Chondrocyte (in vitro differentiated cells): ENCODE results near the gene CYSLTR1. TPM values are rescaled to one million over a fixed set of nuclear protein-coding genes. Genes with fewer than 3 reads are reported as not detected.
"Not testable (repeated sequence)": the region's sequence is repeated elsewhere in the genome, so short reads cannot be mapped to it uniquely, and the experiment has no call there.

Source experiments
- DNase-seq: peaks from one replicate; pipeline ENCODE4 v3.0.0; 2021; ENCODE audit warnings: mixed read lengths, low spot score
- H3K27ac Mint-ChIP-seq: one replicate; pipeline ENCODE4 v1.8.0; 2021; ENCODE audit warnings: mild to moderate bottlenecking, moderate library complexity, mixed read lengths; ENCODE audit not compliant: unreplicated experiment
- H3K27me3 Mint-ChIP-seq: 2 replicates; pipeline ENCODE4 v1.8.0; 2021; ENCODE audit warnings: low read depth, mixed read lengths
- H3K36me3 Mint-ChIP-seq: 2 replicates; pipeline ENCODE4 v1.8.0; 2021; ENCODE audit warnings: low read depth, mixed read lengths
- H3K4me1 Mint-ChIP-seq: 2 replicates; pipeline ENCODE4 v1.8.0; 2021; ENCODE audit warnings: low read depth, mild to moderate bottlenecking, mixed read lengths
- H3K4me3 Mint-ChIP-seq: one replicate; pipeline ENCODE4 v1.8.0; 2021; ENCODE audit warnings: mild to moderate bottlenecking, moderate library complexity, mixed read lengths; ENCODE audit not compliant: unreplicated experiment
- H3K9me3 Mint-ChIP-seq: 2 replicates; pipeline ENCODE4 v1.8.0; 2021; ENCODE audit warnings: low read depth, mixed read lengths
- total RNA-seq: library from RNA; stranded (reverse); gene quantifications from 3 replicates; pipeline ENCODE4 v1.2.1, GENCODE V29; 2021
- TF ChIP-seq, protein P1 (sequence below): fragments of 200-600 bp; sonication (generic); IDR thresholded peaks from 2 replicates; pipeline ENCODE4 v1.5.0; 2021; ENCODE audit warnings: antibody characterized with exemption, mild to moderate bottlenecking, moderate library complexity

Gene CYSLTR1
- total RNA-seq, 1 donor from 2014 or later, result not detected

DNA sequence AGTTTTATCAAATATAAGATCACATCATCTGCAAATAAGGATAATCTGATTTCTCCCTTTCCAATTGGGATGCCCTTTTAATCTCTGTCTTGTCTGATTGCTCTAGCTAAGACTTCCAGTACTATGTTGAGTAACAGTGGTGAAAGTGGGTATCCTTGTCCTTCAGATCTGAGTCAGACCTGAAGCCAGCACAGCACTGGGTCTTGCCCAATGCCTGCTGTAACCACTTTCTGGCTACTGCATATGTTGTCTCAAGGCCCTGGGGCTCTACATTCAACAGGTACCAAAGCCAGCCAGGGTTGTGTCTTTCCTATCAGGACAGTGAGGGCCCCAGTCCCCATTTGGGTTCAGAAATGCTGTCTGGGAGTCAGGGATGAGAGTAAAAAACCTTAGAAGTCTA lies 90.3 kb downstream of the CYSLTR1 start:
- Mint-ChIP-seq H3K27me3 (no peaks in the 10 kb centered on the region), H3K4me1 (no peaks in the 10 kb centered on the region), H3K36me3 (no peaks in the 10 kb centered on the region), H3K9me3 (peaks cover 16% of the 10 kb centered on the region), H3K27ac (no peak overlapping the region), H3K4me3 (no peak overlapping the region)
- TF ChIP-seq, protein P1, sequence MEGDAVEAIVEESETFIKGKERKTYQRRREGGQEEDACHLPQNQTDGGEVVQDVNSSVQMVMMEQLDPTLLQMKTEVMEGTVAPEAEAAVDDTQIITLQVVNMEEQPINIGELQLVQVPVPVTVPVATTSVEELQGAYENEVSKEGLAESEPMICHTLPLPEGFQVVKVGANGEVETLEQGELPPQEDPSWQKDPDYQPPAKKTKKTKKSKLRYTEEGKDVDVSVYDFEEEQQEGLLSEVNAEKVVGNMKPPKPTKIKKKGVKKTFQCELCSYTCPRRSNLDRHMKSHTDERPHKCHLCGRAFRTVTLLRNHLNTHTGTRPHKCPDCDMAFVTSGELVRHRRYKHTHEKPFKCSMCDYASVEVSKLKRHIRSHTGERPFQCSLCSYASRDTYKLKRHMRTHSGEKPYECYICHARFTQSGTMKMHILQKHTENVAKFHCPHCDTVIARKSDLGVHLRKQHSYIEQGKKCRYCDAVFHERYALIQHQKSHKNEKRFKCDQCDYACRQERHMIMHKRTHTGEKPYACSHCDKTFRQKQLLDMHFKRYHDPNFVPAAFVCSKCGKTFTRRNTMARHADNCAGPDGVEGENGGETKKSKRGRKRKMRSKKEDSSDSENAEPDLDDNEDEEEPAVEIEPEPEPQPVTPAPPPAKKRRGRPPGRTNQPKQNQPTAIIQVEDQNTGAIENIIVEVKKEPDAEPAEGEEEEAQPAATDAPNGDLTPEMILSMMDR, result no peak
- no peak for DNase-seq

DNA sequence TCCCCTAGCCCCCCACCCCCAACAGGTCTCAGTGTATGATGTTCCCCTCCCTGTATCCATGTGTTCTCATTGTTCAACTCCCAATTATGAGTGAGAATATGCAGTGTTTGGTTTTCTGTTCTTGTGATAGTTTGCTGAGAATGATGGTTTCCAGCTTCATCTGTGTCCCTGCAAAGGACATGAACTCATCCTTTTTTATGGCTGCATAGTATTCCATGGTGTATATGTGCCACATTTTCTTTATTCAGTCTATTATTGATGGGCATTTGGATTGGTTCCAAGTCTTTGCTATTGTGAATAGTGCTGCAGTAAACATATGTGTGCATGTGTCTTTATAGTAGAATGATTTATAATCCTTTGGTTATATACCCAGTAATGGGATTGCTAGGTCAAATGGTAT lies 101.4 kb downstream of the CYSLTR1 start:
- not testable (repeated sequence) for H3K4me3 Mint-ChIP-seq, DNase-seq, H3K4me1 Mint-ChIP-seq, H3K27me3 Mint-ChIP-seq, H3K27ac Mint-ChIP-seq, H3K36me3 Mint-ChIP-seq
- H3K9me3 Mint-ChIP-seq, result peaks cover 29% of the 10 kb centered on the region

Other genes starting within 250 kb of the CYSLTR1 start
- gene PGK1, start 223.4 kb downstream of the CYSLTR1 start, total RNA-seq, result 222 to 362 TPM (median 352 TPM) in 3 replicates
- gene TAF9B, start 188.0 kb downstream of the CYSLTR1 start, total RNA-seq, result 12.4 to 18.1 TPM (median 12.9 TPM) in 3 replicates